Neural progenitor cell (in vitro differentiated cells): Measurements from ENCODE around the gene STIM1. TPM values are rescaled to one million over a fixed set of nuclear protein-coding genes. Genes with fewer than 3 reads are reported as not detected.

Source experiments
- DNase-seq: peaks from one replicate; pipeline ENCODE4 v3.0.0-alpha.2; 2016; ENCODE audit warnings: low spot score
- H2AFZ ChIP-seq: fragments of 200-600 bp; sonication (generic); replicated peaks from 2 replicates; pipeline ENCODE4 v1.6.1; 2016; ENCODE audit warnings: antibody characterized with exemption
- H3F3A ChIP-seq: fragments of 200-600 bp; sonication (generic); 2 replicates; pipeline ENCODE4 v1.6.1; 2016; ENCODE audit warnings: antibody characterized with exemption, low read depth
- H3K27ac ChIP-seq: fragments of 200-600 bp; sonication (generic); 2 replicates; pipeline ENCODE4 v1.5.1; 2016; ENCODE audit warnings: mild to moderate bottlenecking
- H3K27me3 ChIP-seq: fragments of 200-600 bp; sonication (generic); 2 replicates; pipeline ENCODE4 v1.6.1; 2016; ENCODE audit warnings: mild to moderate bottlenecking, moderate library complexity
- H3K36me3 ChIP-seq: fragments of 200-600 bp; sonication (generic); 2 replicates; pipeline ENCODE4 v1.5.1; 2016
- H3K4me1 ChIP-seq: fragments of 200-600 bp; sonication (generic); 2 replicates; pipeline ENCODE4 v1.6.1; 2016; ENCODE audit warnings: mixed run types
- H3K4me2 ChIP-seq: fragments of 200-600 bp; sonication (generic); 2 replicates; pipeline ENCODE4 v1.6.1; 2016
- H3K4me3 ChIP-seq: fragments of 200-600 bp; sonication (generic); 2 replicates; pipeline ENCODE4 v1.5.1; 2016
- H3K79me2 ChIP-seq: fragments of 200-600 bp; sonication (generic); 2 replicates; pipeline ENCODE4 v1.6.1; 2016; ENCODE audit warnings: low read depth
- H3K9ac ChIP-seq: fragments of 200-600 bp; sonication (generic); 2 replicates; pipeline ENCODE4 v1.6.1; 2016
- H3K9me3 ChIP-seq: fragments of 200-600 bp; sonication (generic); 2 replicates; pipeline ENCODE4 v1.5.1; 2016; ENCODE audit warnings: low read depth
- H4K20me1 ChIP-seq: fragments of 200-600 bp; sonication (generic); 2 replicates; pipeline ENCODE4 v1.6.1; 2016; ENCODE audit warnings: low read depth
- H3K27ac Mint-ChIP-seq: 3 replicates; pipeline ENCODE4 v1.8.0; 2021; ENCODE audit warnings: mixed read lengths
- H3K27me3 Mint-ChIP-seq: 2 replicates; pipeline ENCODE4 v1.8.0; 2022; ENCODE audit warnings: low read depth, mild to moderate bottlenecking, inconsistent platforms, moderate library complexity, mixed read lengths; ENCODE audit not compliant: insufficient read depth
- H3K36me3 Mint-ChIP-seq: 3 replicates; pipeline ENCODE4 v1.8.0; 2021; ENCODE audit warnings: mixed read lengths
- H3K4me1 Mint-ChIP-seq: 3 replicates; pipeline ENCODE4 v1.8.0; 2021; ENCODE audit warnings: mixed read lengths
- H3K4me3 Mint-ChIP-seq: 3 replicates; pipeline ENCODE4 v1.8.0; 2021; ENCODE audit warnings: mild to moderate bottlenecking, moderate library complexity, mixed read lengths
- H3K9me3 Mint-ChIP-seq: 3 replicates; pipeline ENCODE4 v1.8.0; 2020; ENCODE audit warnings: mixed read lengths
- EZH2 ChIP-seq: fragments of 200-600 bp; sonication (generic); IDR thresholded peaks from 2 replicates; pipeline ENCODE4 v1.6.1; 2017; ENCODE audit warnings: antibody characterized with exemption, mild to moderate bottlenecking, moderate library complexity
- EZH2phosphoT487 ChIP-seq: fragments of 200-600 bp; sonication (generic); IDR thresholded peaks from 2 replicates; pipeline ENCODE4 v1.6.1; 2017; ENCODE audit warnings: antibody characterized with exemption
- total RNA-seq: library from RNA; depleted of rRNA; stranded (reverse); fragments of >200 nt; gene quantifications from 2 replicates; pipeline ENCODE4 v1.2.3, GENCODE V29; 2015; ENCODE audit warnings: low replicate concordance
- TF ChIP-seq, protein P1 (sequence below): fragments of 200-600 bp; sonication (generic); IDR thresholded peaks from 2 replicates; pipeline ENCODE4 v1.5.1; 2017; ENCODE audit warnings: antibody characterized with exemption, mild to moderate bottlenecking

The STIM1 gene
- total RNA-seq, 1 donor from 2014 or later, result 18.9 TPM

DNA sequence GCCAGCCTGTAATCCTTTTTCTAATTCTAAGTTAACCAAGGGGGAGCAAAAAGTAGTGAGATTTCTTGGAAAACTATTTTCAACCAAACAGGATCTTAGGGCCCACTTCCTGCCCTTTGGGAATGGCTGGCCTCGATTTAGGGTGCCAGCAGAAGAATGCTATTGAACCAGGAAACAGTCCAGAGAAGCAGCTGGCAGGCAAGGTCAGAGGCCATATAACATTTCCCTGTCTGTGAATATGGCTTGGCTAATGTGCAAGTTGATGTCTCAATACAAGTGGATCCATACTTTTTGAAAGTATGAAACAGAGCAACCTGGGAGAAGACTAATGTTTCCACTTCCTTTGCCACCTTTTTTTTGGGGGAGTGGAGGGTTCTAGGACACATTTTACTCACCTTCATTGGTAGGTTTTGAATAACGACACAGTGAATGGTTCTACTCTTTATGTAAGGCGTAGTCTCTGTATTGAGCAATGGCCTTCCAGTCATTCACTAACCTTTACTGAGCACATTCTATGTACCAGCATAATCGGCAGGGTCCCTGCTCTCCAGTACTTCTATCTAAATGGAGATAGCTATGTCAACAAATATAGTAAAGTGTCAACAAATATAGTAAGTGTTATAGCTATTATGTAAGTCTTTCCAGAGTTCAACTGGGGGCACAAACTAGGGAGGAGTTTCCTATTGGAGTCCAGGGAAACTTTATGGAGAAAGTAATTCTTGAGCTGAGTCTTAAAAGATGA is 204.9 kb downstream of the STIM1 start:
- H3K27me3 Mint-ChIP-seq, result no peaks in the 10 kb centered on the region
- H3K27ac Mint-ChIP-seq, result no peak overlapping the region
- H3K4me1 Mint-ChIP-seq, result peaks cover 4% of the 10 kb centered on the region
- no peaks in the 10 kb centered on the region for H4K20me1 ChIP-seq
- no peaks in the 10 kb centered on the region for H3K36me3 ChIP-seq
- no peak overlapping the region for H3K27ac ChIP-seq
- H2AFZ ChIP-seq, result no peak overlapping the region
- TF ChIP-seq, protein P1, sequence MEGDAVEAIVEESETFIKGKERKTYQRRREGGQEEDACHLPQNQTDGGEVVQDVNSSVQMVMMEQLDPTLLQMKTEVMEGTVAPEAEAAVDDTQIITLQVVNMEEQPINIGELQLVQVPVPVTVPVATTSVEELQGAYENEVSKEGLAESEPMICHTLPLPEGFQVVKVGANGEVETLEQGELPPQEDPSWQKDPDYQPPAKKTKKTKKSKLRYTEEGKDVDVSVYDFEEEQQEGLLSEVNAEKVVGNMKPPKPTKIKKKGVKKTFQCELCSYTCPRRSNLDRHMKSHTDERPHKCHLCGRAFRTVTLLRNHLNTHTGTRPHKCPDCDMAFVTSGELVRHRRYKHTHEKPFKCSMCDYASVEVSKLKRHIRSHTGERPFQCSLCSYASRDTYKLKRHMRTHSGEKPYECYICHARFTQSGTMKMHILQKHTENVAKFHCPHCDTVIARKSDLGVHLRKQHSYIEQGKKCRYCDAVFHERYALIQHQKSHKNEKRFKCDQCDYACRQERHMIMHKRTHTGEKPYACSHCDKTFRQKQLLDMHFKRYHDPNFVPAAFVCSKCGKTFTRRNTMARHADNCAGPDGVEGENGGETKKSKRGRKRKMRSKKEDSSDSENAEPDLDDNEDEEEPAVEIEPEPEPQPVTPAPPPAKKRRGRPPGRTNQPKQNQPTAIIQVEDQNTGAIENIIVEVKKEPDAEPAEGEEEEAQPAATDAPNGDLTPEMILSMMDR, result no peak
- TF ChIP-seq EZH2phosphoT487, result no peak
- no peak for TF ChIP-seq EZH2
- no peaks in the 10 kb centered on the region for H3K9me3 Mint-ChIP-seq
- no peaks in the 10 kb centered on the region for H3K4me1 ChIP-seq
- no peak overlapping the region for H3K4me2 ChIP-seq
- H3K9me3 ChIP-seq, result no peaks in the 10 kb centered on the region
- no peaks in the 10 kb centered on the region for H3K36me3 Mint-ChIP-seq
- H3K4me3 ChIP-seq, result no peak overlapping the region
- H3K9ac ChIP-seq, result no peak overlapping the region
- H3K27me3 ChIP-seq, result no peaks in the 10 kb centered on the region
- H3F3A ChIP-seq, result no peaks in the 10 kb centered on the region
- H3K79me2 ChIP-seq, result no peaks in the 10 kb centered on the region
- H3K4me3 Mint-ChIP-seq, result no peak overlapping the region
- DNase-seq, result no peak

DNA sequence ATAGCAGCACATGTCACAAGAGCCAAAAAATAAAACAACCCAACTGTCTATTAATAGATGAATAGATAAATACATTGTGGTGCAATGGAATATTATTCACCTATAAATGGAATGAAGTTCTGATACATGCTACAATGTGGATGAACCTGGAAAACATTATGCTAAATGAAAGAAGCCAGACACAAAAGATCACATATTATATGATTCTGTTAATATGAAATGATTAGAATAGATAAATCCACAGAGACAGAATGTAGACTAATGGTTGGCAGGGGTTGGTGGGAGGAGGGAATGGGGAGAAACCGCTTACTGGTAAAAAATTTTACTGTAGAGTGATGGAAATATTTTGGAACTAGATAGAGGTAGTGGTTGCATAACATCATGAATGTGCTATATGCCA is 206.2 kb downstream of the STIM1 start:
- Histone ChIP-seq H3K4me1 (no peaks in the 10 kb centered on the region), H3K36me3 (no peaks in the 10 kb centered on the region), H3K9me3 (no peaks in the 10 kb centered on the region), H3K27ac (no peak overlapping the region), H3F3A (no peaks in the 10 kb centered on the region), H3K79me2 (no peaks in the 10 kb centered on the region), H3K27me3 (no peaks in the 10 kb centered on the region), H4K20me1 (no peaks in the 10 kb centered on the region), H3K9ac (no peak overlapping the region), H2AFZ (no peak overlapping the region), H3K4me3 (no peak overlapping the region), H3K4me2 (no peak overlapping the region)
- Mint-ChIP-seq H3K27me3 (no peaks in the 10 kb centered on the region), H3K27ac (no peak overlapping the region), H3K36me3 (no peaks in the 10 kb centered on the region), H3K4me1 (peaks cover 4% of the 10 kb centered on the region), H3K4me3 (no peak overlapping the region), H3K9me3 (no peaks in the 10 kb centered on the region)
- DNase-seq, result no peak
- no peak for TF ChIP-seq EZH2
- TF ChIP-seq, protein P1, result no peak

DNA sequence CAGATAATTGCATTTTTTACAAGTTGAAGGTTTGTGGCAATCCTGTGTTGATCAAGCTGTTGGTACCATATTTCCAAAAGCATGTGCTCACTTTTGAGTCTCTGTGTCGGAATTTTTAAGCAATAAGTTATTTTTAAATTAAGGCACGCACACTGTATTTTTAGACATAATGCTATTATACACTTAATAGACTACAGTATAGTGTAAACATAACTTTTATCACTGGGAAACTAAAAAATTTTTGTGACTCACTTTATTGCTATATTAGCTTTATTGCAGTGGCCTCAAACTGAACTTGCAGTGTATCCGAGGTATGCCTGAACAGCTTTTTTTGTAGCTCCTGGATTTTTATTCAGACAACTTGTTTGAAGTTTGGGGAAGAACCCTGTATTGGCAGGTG is 207.9 kb downstream of the STIM1 start:
- H4K20me1 ChIP-seq, result no peaks in the 10 kb centered on the region
- no peaks in the 10 kb centered on the region for H3K27me3 Mint-ChIP-seq
- H3K36me3 Mint-ChIP-seq, result no peaks in the 10 kb centered on the region
- TF ChIP-seq, protein P1, result no peak
- TF ChIP-seq EZH2 (no peak), EZH2phosphoT487 (no peak)
- no peak overlapping the region for H3K27ac ChIP-seq
- no peaks in the 10 kb centered on the region for H3K79me2 ChIP-seq
- DNase-seq, result no peak
- H3K27ac Mint-ChIP-seq, result no peak overlapping the region
- no peak overlapping the region for H2AFZ ChIP-seq
- H3K9me3 ChIP-seq, result no peaks in the 10 kb centered on the region
- no peak overlapping the region for H3K9ac ChIP-seq
- H3K4me3 Mint-ChIP-seq, result no peak overlapping the region
- H3K36me3 ChIP-seq, result no peaks in the 10 kb centered on the region
- no peaks in the 10 kb centered on the region for H3K27me3 ChIP-seq
- H3K4me2 ChIP-seq, result no peak overlapping the region
- no peaks in the 10 kb centered on the region for H3K9me3 Mint-ChIP-seq
- H3F3A ChIP-seq, result no peaks in the 10 kb centered on the region
- H3K4me3 ChIP-seq, result no peak overlapping the region
- no peaks in the 10 kb centered on the region for H3K4me1 Mint-ChIP-seq
- no peaks in the 10 kb centered on the region for H3K4me1 ChIP-seq
